Liver (tissue), 9 donors: ENCODE results near the gene MSH5. TPM values are rescaled to one million over a fixed set of nuclear protein-coding genes. Genes with fewer than 3 reads are reported as not detected.

Source experiments
- DNase-seq: peaks from one replicate; pipeline ENCODE4 v3.0.0-alpha.2; 2017; ENCODE audit warnings: low spot score
- H3K27ac ChIP-seq, 2 donors: one replicate each; pipeline ENCODE4 v1.7.0; 2013; ENCODE audit warnings: inconsistent platforms in 2 of 2, low read length in 2 of 2, control low read depth in 1 of 2, low read depth in 1 of 2, mild to moderate bottlenecking in 1 of 2
- H3K27me3 ChIP-seq, 4 donors: one replicate each; pipeline versions ENCODE4 v1.6.1 to v1.7.0; 2013; ENCODE audit warnings: low read length in 3 of 4, inconsistent platforms in 1 of 4, mild to moderate bottlenecking in 1 of 4, moderate library complexity in 1 of 4; ENCODE audit not compliant: control insufficient read depth in 4 of 4, insufficient read depth in 4 of 4
- H3K36me3 ChIP-seq, 4 donors: one replicate each; pipeline versions ENCODE4 v1.6.1 to v1.7.0; 2013; ENCODE audit warnings: low read length in 3 of 4, mild to moderate bottlenecking in 3 of 4, low read depth in 1 of 4, moderate library complexity in 1 of 4; ENCODE audit not compliant: control insufficient read depth in 4 of 4, insufficient read depth in 3 of 4
- H3K4me1 ChIP-seq, 4 donors: one replicate each; pipeline versions ENCODE4 v1.6.1 to v1.7.0; 2013; ENCODE audit warnings: low read length in 3 of 4, mild to moderate bottlenecking in 3 of 4, moderate library complexity in 1 of 4; ENCODE audit not compliant: control insufficient read depth in 4 of 4, insufficient read depth in 4 of 4
- H3K4me3 ChIP-seq, 3 donors: one replicate each; pipeline versions ENCODE4 v1.6.1 to v1.7.0; 2013; ENCODE audit warnings: low read length in 3 of 3, control low read depth in 1 of 3, low read depth in 1 of 3, mild to moderate bottlenecking in 1 of 3
- H3K9ac ChIP-seq, 2 donors: one replicate each; pipeline ENCODE4 v1.7.0; 2013; ENCODE audit warnings: low read length in 2 of 2, mild to moderate bottlenecking in 2 of 2, moderate library complexity in 2 of 2, control low read depth in 1 of 2, low read depth in 1 of 2
- H3K9me3 ChIP-seq, 4 donors: one replicate each; pipeline versions ENCODE4 v1.6.1 to v1.7.0; 2013; ENCODE audit warnings: low read length in 3 of 4; ENCODE audit not compliant: control insufficient read depth in 4 of 4
- EGR1 ChIP-seq, 2 donors: IDR thresholded peaks; 2 replicates each; pipeline ENCODE4 v1.6.1; 2016 to 2018; ENCODE audit warnings: antibody characterized with exemption in 2 of 2, low read depth in 2 of 2
- FOXA1 ChIP-seq: IDR thresholded peaks from 2 replicates; pipeline ENCODE4 v1.6.1; 2016; ENCODE audit warnings: antibody characterized with exemption
- FOXA2 ChIP-seq: IDR thresholded peaks from 2 replicates; pipeline ENCODE4 v1.6.1; 2016; ENCODE audit warnings: antibody characterized with exemption
- GABPA ChIP-seq, 2 donors: IDR thresholded peaks in 1 of 2; conservative IDR thresholded peaks in 1 of 2; 2 replicates each; pipeline ENCODE4 v1.6.1; 2016; ENCODE audit warnings: antibody characterized with exemption in 2 of 2, mild to moderate bottlenecking in 1 of 2, moderate library complexity in 1 of 2
- HNF4A ChIP-seq, 2 donors: conservative IDR thresholded peaks; 2 replicates each; pipeline ENCODE4 v1.6.1; 2016; ENCODE audit warnings: antibody characterized with exemption in 2 of 2, mild to moderate bottlenecking in 2 of 2
- HNF4G ChIP-seq: IDR thresholded peaks from 2 replicates; pipeline ENCODE4 v1.6.1; 2016; ENCODE audit warnings: antibody characterized with exemption
- JUND ChIP-seq, 2 donors: IDR thresholded peaks; 2 replicates each; pipeline ENCODE4 v1.6.1; 2016; ENCODE audit warnings: antibody characterized with exemption in 2 of 2
- NR2F2 ChIP-seq: IDR thresholded peaks from 2 replicates; pipeline ENCODE4 v1.6.1; 2016; ENCODE audit warnings: antibody characterized with exemption
- RAD21 ChIP-seq, 2 donors: IDR thresholded peaks; 2 replicates each; pipeline ENCODE4 v1.6.1; 2016; ENCODE audit warnings: antibody characterized with exemption in 2 of 2, mild to moderate bottlenecking in 2 of 2
- RXRA ChIP-seq, 2 donors: IDR thresholded peaks; 2 replicates each; pipeline ENCODE4 v1.6.1; 2017 to 2018; ENCODE audit warnings: antibody characterized with exemption in 2 of 2, mild to moderate bottlenecking in 1 of 2
- SP1 ChIP-seq: IDR thresholded peaks from 2 replicates; pipeline ENCODE4 v1.6.1; 2018; ENCODE audit warnings: antibody characterized with exemption, mild to moderate bottlenecking
- TAF1 ChIP-seq: conservative IDR thresholded peaks from 2 replicates; pipeline ENCODE4 v1.6.1; 2016; ENCODE audit warnings: antibody characterized with exemption, mild to moderate bottlenecking
- YY1 ChIP-seq: IDR thresholded peaks from 2 replicates; pipeline ENCODE4 v1.6.1; 2016; ENCODE audit warnings: antibody characterized with exemption, mild to moderate bottlenecking
- WGBS: extraction: QIAGEN DNeasy Blood & Tissue Kit; methylation state at CpG from one replicate; pipeline ENCODE4 v1.1.7; 2013; 5-methylcytosine and 5-hydroxymethylcytosine counted together
- polyA plus RNA-seq, 2 donors: library from polyadenylated mRNA; stranded (reverse) in 1 of 2; unstranded in 1 of 2; fragments of 200-250 nt in 1 of 2; fragments of >200 nt in 1 of 2; fragmentation: Nextera tagmentation in 1 of 2; extraction: Ambion mirVana in 1 of 2; gene quantifications; one replicate each; pipeline versions ENCODE4 v1.2.1 to v1.2.3, GENCODE V29; 2013 to 2015
- total RNA-seq, 2 donors: library from RNA; depleted of rRNA; stranded (reverse); fragments of >200 nt; gene quantifications; one replicate each; pipeline ENCODE4 v1.2.3, GENCODE V29; 2014
- TF ChIP-seq, protein P1 (sequence below): fragments of 150-350 bp; IDR thresholded peaks from 2 replicates; pipeline ENCODE4 v1.5.1; 2017; ENCODE audit warnings: improper control_type of control experiment, low read depth, low read length; ENCODE audit not compliant: missing input control
- TF ChIP-seq, protein P2 (sequence below): IDR thresholded peaks from 2 replicates; pipeline ENCODE4 v1.6.1; 2016; ENCODE audit warnings: antibody characterized with exemption, mild to moderate bottlenecking
- TF ChIP-seq, protein P3 (sequence below): IDR thresholded peaks from 2 replicates; pipeline ENCODE4 v1.6.1; 2016; ENCODE audit warnings: antibody characterized with exemption
- TF ChIP-seq, protein P4 (sequence below): IDR thresholded peaks from 2 replicates; pipeline ENCODE4 v1.6.1; 2016; ENCODE audit warnings: antibody characterized with exemption
- donor health status: healthy.
- donor health status: healthy.
- donor health status: healthy.
- donor health status: healthy.
- donor health status: healthy.

Gene MSH5
- total and polyA plus RNA-seq, 4 donors = 1.2 to 6.4 (median 4.0) TPM

DNA sequence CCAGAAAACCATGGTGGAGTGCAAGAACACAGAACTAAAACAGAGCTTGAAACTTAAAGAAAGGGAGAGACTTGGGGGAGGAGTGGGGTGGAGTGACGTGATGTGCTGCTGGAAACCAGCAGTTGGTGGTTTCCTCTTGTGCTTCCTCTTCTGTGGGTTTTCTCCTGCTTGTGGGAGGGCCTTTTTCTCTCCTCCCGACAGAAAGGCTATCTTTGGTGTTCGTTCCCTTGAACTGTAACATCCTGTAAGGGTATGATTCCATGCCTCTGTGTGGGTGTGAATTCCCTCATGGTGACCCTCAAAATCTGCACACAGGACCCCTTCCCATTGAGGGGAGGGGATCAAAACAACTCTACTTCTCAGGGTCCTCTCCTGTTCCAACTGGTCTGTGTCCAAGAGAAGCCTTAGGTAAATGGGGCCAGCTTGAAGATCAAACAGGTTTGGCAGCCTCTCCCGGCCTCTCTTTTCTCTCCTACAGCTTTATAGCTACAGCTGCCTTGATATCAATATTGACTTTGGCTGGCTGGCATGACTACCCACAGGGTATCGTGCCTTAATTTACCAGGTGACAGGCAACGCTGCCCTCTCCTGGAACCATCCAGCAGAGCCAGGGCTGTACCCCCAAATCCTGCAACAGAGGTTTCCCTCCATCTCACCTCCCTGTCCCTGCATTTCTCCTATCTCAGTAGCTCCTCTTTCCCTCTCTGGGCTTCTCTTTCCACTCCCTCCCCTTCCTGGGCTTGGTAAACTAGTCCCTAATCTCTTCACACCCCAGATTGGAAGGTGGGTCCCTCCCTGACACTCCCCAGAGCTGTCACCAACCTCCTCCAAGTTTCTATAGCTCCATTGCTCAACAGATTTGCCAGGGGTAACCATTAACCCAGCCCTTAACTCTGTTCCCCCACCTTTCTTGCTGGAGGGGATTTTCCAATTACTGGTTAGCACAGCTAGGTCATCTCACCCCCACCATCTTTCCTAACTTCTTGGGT is 1.5 kb upstream of the MSH5 start:
- Histone ChIP-seq H3K9me3 (no peaks in the 10 kb centered on the region), H3K27ac (peak overlapping the region; percentile 85 to 90), H3K36me3 (peaks cover 2 to 8% (median 6%) of the 10 kb centered on the region in 4 donors), H3K4me1 (peaks cover 22 to 60% (median 46%) of the 10 kb centered on the region in 4 donors), H3K27me3 (no peaks in the 10 kb centered on the region), H3K4me3 (no peak overlapping the region), H3K9ac (peak overlapping the region; percentile 3 to 74)
- DNase-seq = peak; percentile 56
- TF ChIP-seq EGR1 (IDR thresholded peaks at IDR 0.05; ENCODE audit: low read depth in 2 of 2) (peak in 1 of 2 donors; percentile 9), GABPA (IDR thresholded peaks at IDR 0.05 in 1 of 2, conservative IDR thresholded peaks at IDR 0.05 in 1 of 2) (no peak), RAD21 (IDR thresholded peaks at IDR 0.05) (peak; percentile 40 to 51), RXRA (IDR thresholded peaks at IDR 0.05) (peak in 1 of 2 donors; percentile 3), FOXA2 (peak; percentile 83), HNF4A (conservative IDR thresholded peaks at IDR 0.05) (peak; percentile 10 to 31), SP1 (peak; percentile 37), HNF4G (no peak), NR2F2 (peak; percentile 63), YY1 (no peak), FOXA1 (peak; percentile 67), TAF1 (no peak), JUND (IDR thresholded peaks at IDR 0.05) (peak in 1 of 2 donors; percentile 5)
- TF ChIP-seq, protein P1, sequence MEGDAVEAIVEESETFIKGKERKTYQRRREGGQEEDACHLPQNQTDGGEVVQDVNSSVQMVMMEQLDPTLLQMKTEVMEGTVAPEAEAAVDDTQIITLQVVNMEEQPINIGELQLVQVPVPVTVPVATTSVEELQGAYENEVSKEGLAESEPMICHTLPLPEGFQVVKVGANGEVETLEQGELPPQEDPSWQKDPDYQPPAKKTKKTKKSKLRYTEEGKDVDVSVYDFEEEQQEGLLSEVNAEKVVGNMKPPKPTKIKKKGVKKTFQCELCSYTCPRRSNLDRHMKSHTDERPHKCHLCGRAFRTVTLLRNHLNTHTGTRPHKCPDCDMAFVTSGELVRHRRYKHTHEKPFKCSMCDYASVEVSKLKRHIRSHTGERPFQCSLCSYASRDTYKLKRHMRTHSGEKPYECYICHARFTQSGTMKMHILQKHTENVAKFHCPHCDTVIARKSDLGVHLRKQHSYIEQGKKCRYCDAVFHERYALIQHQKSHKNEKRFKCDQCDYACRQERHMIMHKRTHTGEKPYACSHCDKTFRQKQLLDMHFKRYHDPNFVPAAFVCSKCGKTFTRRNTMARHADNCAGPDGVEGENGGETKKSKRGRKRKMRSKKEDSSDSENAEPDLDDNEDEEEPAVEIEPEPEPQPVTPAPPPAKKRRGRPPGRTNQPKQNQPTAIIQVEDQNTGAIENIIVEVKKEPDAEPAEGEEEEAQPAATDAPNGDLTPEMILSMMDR = peak; percentile 23
- TF ChIP-seq, protein P2, sequence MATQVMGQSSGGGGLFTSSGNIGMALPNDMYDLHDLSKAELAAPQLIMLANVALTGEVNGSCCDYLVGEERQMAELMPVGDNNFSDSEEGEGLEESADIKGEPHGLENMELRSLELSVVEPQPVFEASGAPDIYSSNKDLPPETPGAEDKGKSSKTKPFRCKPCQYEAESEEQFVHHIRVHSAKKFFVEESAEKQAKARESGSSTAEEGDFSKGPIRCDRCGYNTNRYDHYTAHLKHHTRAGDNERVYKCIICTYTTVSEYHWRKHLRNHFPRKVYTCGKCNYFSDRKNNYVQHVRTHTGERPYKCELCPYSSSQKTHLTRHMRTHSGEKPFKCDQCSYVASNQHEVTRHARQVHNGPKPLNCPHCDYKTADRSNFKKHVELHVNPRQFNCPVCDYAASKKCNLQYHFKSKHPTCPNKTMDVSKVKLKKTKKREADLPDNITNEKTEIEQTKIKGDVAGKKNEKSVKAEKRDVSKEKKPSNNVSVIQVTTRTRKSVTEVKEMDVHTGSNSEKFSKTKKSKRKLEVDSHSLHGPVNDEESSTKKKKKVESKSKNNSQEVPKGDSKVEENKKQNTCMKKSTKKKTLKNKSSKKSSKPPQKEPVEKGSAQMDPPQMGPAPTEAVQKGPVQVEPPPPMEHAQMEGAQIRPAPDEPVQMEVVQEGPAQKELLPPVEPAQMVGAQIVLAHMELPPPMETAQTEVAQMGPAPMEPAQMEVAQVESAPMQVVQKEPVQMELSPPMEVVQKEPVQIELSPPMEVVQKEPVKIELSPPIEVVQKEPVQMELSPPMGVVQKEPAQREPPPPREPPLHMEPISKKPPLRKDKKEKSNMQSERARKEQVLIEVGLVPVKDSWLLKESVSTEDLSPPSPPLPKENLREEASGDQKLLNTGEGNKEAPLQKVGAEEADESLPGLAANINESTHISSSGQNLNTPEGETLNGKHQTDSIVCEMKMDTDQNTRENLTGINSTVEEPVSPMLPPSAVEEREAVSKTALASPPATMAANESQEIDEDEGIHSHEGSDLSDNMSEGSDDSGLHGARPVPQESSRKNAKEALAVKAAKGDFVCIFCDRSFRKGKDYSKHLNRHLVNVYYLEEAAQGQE = no peak
- TF ChIP-seq, protein P3, sequence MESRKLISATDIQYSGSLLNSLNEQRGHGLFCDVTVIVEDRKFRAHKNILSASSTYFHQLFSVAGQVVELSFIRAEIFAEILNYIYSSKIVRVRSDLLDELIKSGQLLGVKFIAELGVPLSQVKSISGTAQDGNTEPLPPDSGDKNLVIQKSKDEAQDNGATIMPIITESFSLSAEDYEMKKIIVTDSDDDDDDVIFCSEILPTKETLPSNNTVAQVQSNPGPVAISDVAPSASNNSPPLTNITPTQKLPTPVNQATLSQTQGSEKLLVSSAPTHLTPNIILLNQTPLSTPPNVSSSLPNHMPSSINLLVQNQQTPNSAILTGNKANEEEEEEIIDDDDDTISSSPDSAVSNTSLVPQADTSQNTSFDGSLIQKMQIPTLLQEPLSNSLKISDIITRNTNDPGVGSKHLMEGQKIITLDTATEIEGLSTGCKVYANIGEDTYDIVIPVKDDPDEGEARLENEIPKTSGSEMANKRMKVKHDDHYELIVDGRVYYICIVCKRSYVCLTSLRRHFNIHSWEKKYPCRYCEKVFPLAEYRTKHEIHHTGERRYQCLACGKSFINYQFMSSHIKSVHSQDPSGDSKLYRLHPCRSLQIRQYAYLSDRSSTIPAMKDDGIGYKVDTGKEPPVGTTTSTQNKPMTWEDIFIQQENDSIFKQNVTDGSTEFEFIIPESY = peak; percentile 1
- TF ChIP-seq, protein P4, sequence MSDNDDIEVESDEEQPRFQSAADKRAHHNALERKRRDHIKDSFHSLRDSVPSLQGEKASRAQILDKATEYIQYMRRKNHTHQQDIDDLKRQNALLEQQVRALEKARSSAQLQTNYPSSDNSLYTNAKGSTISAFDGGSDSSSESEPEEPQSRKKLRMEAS = no peak
- 9% methylated on average over 6 of the region's 6 CpGs for WGBS
